Stimulated activated CD4-positive, alpha-beta T cell treated with anti-CD3 and anti-CD28 coated beads, TNF-alpha, amount 100 ng/mL, for 1 hour (primary cell): ENCODE results near the gene GLCE.
"Not testable (repeated sequence)": the region's sequence is repeated elsewhere in the genome, so short reads cannot be mapped to it uniquely, and the experiment has no call there.

Experiments used
- DNase-seq, 3 donors: peaks; one replicate each; pipeline ENCODE4 v3.0.0-alpha.2; 2020; ENCODE audit warnings: low read depth in 3 of 3, low spot score in 1 of 3

GLCE gene

DNA sequence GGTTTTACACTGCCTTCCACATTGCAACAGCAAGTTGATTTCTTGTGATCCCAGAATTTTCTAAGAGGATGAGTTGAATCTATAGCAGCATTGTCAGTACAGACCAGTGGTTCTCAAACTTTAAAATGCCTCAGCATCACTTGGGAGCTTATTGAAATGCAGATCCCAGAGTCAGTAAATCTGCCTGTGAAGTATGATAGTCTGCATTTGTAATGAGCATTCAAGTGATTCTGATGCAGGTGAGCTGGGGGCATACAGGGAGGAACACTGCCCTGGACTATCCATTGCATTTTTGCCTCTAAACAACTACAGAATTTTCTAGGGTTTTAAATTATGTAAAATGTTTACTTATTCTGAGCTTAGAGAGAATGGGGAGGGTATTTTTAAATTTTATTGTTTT lies 110.8 kb downstream of the GLCE start:
- no peak for DNase-seq

DNA sequence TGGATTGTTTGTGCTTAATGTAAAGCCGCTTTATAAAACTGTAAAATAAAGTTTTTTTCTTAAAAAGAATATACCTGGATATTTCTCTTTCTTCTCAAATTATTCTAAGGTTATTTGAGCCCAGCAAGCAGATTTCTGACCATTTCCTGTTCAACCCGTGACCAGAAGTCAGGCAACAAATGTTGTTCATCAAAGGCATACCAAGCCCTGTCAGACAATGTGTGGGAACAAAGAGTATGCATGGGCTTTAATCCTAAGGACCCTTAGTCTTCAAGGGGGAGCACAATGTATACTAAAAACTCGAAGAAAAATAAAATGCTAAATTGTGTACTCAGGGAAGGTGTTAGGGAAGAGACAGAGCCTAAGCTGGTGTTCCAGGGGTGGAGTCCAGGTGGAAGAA lies 111.7 kb downstream of the GLCE start:
- DNase-seq: no peak

DNA sequence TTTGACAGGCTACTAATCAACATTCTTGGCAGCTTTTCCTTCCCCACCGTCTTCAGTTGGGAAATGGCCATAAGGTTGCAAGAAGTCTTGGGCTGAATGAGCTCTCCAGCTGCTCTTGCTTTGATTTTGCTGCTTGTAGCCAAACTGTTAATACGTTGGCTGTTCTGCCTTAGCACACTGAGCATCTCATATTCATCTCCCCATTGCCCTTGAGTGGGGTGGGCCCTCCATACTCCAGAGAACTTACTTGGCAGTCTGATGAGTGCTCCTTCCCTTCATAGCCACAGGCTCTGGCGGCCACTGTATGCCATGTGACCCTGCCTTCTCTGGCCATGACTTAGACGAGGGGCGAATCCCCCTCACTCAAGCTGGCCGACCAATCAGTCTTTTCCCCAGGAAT lies 112.5 kb downstream of the GLCE start:
- no peak for DNase-seq

DNA sequence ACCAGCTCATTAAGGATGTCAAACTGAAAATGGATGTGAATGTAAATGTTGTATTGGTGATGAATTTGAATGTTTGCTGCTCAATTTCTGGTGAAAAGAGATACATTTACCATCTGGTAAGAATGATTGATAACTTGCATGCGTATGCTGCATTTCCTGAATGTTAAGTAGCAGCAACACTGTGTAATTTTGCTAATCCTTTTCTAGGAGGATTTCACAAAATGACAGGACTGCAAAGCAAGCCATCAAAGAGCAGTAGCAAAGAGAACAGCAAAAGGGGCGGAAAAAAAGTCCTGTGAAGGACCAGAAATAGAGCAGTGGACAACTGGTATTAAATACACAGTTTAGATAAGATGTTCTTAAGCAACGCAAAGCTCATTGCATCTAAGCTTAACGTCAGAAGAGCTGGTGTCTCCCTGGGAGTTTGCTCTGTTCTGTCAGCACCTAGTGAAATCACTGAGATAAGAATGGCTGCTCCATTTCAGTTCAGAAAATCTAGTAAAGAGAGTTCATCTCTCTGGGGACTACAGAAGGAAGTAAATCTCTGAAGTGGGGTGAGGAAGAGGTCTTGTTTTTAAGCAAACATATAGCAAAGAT lies 114.7 kb downstream of the GLCE start:
- no peak for DNase-seq

DNA sequence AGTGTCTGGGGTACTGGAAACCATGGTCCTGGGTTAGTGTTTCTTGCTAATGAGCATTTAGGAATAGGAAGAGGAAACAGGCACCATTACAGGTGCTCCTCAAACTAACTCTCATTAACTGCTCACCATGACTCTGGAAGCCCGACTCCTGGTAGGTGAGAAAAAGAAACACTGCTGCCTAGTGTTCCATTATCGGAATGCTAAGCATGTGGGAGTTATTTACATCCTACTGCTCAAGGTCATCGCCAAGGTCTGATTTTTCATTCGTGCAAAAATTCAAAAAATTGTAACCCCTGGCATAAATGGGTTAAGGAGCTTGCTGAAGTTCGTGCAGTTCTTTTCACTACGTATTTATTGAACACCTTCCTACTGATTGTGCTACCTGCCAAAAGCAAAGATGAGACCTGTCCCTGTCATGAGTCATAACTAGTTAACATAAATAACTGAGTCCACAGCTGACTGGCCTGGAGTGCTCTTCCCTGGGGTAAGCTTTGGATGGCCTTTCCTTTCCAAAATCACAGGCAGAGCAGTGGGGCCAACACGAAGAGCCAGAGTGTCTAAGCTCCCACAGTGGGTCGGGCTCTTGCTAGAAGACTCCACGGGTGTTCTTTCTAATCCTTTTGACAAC lies 115.6 kb downstream of the GLCE start:
- no peak for DNase-seq

DNA sequence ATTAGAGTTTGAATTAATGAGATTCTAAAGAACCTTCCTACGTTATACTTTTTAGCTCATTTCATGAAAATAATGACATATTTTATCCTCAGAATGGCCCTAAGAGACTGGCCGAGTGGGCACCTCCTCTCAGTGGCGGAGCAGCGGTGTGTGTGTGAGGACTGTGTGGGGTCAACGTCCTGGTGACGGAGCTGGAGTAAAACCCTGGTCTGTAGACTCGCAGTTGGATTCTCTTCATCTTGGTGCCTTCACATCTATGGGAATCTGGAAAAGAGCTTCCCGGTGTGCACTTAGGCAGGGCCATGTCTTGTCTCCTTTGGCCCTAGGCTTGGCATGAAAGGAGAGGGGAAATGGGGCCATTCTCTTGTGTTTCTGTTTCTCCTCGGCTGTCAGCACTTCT lies 116.9 kb downstream of the GLCE start:
- DNase-seq: no peak

DNA sequence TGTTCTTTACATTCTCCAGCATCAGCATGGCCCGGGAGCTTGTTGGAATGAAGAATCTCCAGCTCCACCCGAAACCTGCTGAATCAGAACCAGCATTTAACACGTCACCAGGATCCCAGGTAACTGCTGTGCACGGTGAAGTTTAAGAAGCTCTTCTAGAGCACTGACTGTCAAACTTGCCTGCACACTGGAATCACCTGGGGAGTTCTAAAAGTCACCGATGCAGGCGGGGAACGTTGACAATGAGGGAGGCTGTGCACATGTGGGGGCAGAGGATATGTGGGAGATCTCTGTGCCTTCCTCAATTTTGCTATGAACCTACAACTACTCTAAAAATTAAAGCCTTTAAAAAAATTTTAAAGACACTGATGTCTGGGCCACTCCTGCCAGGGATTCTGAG lies 119.2 kb downstream of the GLCE start:
- DNase-seq: no peak

DNA sequence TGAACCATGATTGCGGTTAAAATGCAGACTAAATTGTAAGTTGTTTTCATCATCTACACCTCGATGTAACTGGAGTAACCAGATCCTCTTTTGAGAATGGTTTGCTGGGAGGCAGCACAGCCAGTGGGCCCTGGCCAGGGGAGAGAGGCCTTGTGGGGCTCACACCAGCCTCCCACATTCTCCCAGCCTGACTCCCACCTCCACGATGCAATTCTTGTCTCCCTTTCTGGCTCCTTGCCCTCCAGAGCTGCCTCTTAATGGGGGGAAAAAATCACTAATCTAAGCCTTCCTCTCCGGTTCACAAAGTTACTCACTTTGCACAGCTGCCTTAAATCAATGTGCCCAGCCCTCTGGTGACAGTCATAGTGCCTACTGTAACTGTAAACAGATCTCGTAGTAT lies 120.3 kb downstream of the GLCE start:
- DNase-seq: no peak

DNA sequence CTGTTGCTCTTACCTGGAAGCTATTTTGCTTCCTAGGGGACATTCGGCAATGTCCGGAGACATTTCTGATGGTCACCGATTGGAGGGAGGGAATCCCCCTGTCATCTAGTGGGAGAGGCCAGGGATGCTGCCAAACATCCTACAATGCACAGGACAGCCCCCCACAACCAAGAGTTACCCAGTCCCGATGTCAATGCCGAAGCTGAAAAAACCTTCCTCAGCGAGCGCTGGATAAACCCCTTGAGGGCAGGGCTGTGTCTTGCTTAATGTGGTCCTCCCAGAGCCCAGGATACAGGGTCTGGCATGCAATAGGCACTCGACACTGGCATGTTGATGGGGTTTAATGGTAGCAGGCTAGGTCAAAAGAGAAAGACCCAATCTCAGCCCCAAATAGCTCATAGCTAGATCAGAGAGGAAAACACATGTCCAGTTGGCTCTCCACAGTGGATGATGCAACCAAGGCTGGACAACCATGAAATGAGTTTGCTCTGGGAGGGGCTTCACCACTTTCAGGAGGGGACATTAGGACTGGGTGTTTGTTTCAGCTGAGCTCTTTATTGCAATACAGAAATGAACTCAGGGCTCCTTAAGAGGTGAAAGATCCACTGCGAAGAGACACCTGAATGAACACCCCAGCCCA lies 121.8 kb downstream of the GLCE start:
- DNase-seq: no peak

DNA sequence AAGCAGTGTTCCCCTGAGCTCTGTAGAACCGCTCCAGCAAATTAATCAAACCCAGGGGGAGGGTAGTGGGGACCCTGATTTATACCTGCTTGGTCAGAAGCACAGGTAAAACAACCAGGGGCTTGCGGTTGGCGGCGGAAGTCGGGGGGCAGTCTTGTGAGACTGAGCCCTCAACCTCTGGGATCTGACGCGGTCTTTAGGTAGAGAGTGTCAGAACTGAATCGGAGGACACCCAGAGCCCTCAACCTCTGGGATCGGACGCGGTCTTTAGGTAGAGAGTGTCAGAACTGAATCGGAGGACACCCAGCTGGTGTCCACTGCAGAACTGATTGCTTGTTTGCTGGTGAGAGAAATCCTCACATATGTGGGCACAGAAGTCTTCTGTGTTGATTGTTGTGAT lies 125.4 kb downstream of the GLCE start:
- no peak for DNase-seq

DNA sequence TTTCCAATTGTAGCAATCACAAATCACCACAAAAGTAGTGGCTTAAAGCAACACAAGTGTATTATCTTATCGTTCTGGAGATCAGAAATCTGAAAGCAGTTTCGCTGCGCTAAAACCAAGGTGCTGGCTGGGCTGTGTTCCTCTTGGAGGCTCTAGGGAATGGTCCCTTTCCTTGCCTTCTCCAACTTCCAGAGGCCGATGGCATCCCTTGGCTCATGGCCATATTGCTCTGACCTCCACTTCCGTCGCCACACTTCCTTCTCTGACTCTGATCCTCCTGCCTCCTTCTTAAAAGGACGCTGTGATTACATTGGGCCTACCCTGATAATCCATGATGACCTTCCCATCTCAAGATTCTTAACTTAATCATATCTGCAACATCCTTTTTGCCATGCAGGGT lies 127.6 kb downstream of the GLCE start:
- DNase-seq: no peak

DNA sequence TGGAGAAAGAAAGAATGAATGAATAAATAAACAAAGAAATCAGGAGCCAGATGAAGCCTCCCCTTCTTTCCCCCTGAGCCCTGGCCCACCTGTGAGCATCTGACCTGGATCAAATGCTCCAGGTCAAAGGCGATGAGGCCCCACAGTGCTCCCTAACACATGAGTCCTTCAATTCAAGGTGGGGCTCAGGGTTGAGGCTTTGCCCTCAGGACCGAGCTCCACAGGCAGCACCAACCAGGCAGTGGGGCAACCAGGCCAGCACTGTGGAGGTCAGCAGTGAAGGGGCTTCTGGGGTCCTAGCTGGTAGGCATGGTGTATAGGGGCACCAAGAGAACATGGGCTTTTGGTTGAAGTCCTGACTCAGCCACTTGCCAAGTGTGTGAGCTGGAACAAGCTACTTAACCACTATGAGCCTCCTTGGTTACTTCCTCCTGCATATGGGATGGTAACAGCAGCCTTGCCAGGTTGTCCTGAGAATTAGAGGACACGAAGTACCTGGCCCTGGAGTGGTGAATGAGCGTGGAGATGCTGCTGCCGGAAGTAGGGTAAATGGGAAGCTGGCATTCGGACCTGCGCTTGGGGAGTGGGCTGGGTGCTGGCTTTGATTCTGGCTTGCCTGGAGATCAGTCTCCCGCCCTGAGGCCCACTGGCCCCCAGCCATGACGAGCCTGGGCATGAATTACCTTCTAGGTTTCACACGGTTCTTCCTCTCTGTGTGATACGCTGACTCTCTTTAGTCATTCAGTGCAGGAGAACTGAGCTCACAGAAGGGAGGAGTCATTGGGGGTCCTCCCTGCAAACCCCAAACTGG lies 128.3 kb downstream of the GLCE start:
- no peak for DNase-seq

DNA sequence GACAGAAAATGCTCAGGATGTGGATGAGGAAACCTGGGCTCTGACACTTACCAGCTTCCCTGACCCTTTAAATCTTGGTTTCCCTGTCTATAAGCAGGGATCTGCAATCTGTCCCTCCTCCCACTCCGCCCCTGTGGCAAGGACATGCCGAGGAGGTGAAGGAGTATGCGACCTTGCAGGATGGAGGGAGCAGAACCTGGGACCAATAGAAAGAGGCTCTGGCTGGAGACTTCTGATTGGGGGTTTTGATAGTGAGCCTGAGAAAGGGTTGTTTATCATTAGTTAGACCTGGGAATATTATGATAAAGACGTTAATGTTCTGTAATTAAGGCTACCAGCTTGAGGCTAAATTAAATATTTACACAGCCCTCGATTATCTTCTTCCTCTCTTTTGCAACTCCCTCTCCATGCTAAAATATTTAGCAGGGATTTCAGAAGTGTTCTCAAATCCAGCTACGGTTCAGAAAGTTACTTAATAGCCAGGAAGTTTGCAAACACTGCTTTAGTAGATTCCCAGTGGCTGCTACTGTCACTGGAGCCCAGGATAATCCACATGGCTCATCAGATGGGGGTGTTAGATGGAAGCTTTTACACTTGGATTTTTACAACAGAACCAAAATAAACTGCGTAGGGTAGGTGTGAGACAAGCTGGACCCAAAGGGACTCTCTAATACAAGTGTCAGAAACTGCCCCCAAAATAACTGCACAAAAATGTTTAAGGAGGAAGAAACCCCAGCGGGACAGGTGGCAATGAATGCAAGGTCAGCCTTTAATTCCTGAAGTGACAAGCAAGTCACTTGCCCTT lies 129.1 kb downstream of the GLCE start:
- DNase-seq: no peak

DNA sequence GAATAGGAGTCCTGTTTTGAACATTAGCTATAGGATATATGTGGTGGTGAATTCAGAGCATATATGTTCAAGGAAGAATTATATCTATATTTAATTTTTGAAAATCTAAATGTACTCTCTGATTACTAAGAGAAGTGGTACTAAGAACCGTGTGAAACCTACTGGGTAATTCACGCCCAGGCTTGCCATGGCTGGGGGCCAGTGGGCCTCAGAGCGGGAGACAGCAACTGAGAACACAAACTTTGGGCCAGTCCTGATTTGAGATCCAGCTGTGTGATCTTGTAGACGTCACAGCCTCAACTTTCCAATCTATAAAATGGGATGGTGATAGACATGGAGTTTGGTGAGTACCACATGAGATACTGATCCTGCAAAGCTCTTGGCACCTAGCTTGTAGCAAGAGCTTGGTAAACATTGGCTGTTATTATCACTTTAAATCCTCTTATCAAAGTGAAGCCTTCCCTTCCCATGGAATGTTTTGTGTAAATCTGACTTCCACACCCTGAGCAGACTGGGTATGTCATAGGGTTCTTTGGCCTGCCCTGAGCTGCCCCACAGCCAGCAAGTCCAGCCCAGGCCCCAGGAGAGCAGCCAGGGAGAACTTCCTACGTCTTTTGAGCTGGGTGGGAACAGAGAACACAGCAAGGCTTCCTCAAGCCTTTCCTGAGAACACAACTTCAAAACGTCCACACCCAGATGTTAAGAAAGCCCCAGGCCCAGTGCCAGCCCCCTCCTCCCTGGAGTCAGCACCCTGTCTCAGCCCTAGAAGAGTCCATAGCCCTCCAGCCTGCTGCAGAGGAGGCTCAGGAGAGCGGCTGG lies 130.1 kb downstream of the GLCE start:
- no peak for DNase-seq

DNA sequence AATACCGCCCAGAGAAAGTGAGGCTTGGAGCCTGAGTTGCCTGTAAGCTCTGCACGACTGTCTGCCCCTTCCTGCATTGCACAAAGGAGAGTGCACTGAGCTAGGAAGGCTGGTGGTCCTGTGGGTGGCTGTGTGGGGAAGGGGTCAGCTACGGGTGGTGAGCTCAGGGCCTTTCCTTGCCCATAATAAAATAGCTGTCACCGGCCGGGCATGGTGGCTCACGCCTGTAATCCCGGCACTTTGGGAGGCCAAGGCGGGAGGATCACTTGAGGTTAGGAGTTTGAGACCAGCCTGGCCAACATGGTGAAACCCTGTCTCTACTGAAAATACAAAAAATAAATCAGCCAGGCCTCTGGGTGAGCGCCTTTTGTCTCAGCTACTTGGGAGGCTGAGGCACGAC lies 131.2 kb downstream of the GLCE start:
- DNase-seq: not testable (repeated sequence)

DNA sequence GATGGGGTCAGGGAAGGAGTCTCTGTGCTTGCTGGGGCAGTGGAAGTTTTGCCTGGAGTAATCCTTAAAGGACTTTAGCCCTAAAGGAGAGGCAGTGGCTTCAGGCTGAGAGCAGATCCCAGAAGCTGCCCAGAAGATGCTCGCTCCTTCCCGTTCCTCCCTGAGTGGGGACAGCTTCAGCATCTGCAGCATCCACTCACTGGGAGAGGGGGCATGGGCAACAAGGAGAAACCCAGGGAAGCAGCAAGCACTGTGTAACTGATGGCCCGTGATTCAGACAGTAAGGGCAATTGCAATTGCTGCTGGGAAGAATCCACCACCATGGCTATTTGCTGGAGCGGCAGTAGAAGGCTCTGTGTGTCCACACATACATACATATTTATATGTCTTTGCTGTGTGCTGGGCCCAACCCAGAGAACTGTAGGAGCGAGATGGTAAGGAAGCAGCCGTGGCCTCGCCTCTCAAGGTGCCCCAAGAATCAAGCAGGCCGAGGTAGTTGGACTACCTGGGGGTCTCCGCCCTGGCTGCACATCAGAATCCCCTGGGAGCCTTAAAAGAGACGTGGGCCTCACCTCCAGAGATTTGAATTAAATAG lies 132.5 kb downstream of the GLCE start:
- no peak for DNase-seq

DNA sequence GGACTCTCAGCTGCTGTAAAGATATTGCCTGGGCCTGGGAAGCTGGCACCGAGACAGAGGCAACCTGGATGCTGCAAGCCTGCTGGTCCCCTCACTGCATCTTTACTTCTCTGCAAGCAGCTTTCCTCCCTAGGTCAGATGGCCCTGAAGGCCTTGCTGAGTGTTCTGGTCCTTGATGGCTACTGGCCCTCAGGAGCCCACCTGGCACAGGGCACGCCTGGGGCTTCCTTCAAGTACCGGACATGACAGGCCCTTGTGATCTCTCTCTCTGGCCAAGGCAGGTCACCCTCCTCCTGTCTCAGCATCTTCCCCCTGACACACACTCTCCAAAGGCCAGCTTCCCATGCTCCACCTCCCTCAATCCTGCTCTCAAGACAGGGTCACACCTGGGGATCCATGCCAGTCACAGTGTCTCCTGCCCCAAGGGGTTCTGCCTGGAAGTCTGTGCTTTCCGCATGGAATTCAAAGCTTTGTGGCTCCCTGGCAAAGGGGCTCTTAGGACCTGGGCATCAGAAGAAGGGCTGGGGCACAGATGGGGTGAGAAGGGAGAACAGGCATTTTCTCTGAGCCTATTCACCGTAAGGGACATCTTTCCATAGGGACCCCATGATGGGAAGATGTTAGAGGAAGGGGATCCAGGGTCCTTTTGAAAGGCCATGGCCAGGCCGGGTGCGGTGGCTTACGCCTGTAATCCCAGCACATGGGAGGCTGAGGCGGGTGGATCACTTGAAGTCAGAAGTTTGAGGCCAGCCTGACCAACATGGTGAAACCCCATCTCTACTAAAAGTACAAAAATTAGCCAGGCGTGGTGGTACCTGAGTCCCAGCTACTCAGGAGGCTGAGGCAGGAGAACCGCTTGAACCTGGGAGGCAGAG lies 133.5 kb downstream of the GLCE start:
- no peak for DNase-seq

DNA sequence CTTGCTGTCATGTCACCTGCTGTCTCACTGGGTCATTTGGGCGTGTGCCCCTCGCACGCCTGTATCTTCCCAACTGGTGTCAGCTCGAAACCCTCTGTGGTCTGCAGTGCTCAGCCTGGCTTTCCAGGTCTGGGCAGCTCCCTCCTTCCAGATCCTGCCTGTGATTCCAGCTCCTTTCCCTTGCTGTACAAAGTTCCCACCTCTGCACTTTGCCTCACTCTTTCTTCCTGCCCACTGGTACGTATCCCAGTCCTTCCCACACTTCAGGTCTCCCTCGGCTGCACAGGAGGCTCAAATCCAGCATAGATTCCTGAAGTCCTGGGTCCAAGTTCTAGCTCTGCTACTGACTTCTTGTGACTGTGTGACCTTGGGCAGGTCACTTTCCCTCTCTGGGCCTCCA lies 136.2 kb downstream of the GLCE start:
- no peak for DNase-seq
